ENCODE data around the gene CFAP73. TPM values are rescaled to one million over a fixed set of nuclear protein-coding genes. Genes with fewer than 3 reads are reported as not detected.

CFAP73 gene
- polyA plus RNA-seq, 3 donors, result 0.14 TPM; not detected in 2

GRCh38 chr12:113167868-113168267 is 18.3 kb downstream of the CFAP73 start:
- Mint-ChIP-seq H3K27ac (peak overlapping the region in 1 of 7 donors; percentile 18), H3K27me3 (ENCODE audit: low read depth in 3 of 3) (no peaks in the 10 kb centered on the region), H3K9me3 (no peaks in the 10 kb centered on the region), H3K4me3 (no peak overlapping the region), H3K36me3 (peaks cover 89 to 100% of the 10 kb centered on the region in 2 donors), H3K4me1 (no peaks in the 10 kb centered on the region)
- Histone ChIP-seq H3K36me3 (replicated peaks in 1 of 2; ENCODE audit: control insufficient read depth in 1 of 2, insufficient read depth in 2 of 2, low read length in 2 of 2) (peaks cover 94 to 100% of the 10 kb centered on the region in 2 donors), H3K4me1 (ENCODE audit: control insufficient read depth in 1 of 2, insufficient read depth in 2 of 2, low read length in 2 of 2) (no peaks in the 10 kb centered on the region), H3K9me3 (replicated peaks in 1 of 2; ENCODE audit: control insufficient read depth in 1 of 2, insufficient read depth in 1 of 2, low read length in 2 of 2) (no peaks in the 10 kb centered on the region), H2AFZ (ENCODE audit: insufficient read depth, low read depth, low read length, poor library complexity, severe bottlenecking) (no peak overlapping the region), H3K4me2 (replicated peaks; ENCODE audit: extremely low read depth, low read length, poor library complexity, severe bottlenecking) (no peak overlapping the region), H3K4me3 (replicated peaks in 1 of 3; ENCODE audit: low read depth in 2 of 3, low read length in 3 of 3) (no peak overlapping the region), H3K79me2 (ENCODE audit: insufficient read depth, low read length) (no peaks in the 10 kb centered on the region), H3K27me3 (ENCODE audit: control insufficient read depth in 2 of 2, insufficient read depth in 2 of 2, low read length in 2 of 2) (no peaks in the 10 kb centered on the region), H4K20me1 (ENCODE audit: insufficient read depth, low read length) (no peaks in the 10 kb centered on the region), H3K27ac (ENCODE audit: low read depth in 1 of 2, low read length in 2 of 2) (no peak overlapping the region), H3K9ac (ENCODE audit: insufficient read depth, low read length, poor library complexity, severe bottlenecking) (no peak overlapping the region)
- no peak for DNase-seq
- intact Hi-C loops (cut with micrococcal nuclease), result no loop called here
- 96% methylated on average over 10 of the region's 10 CpGs for WGBS (ENCODE audit: insufficient coverage)
- no peak for TF ChIP-seq CTCF (IDR thresholded peaks at IDR 0.05)

- H4K20me1 ChIP-seq (ENCODE audit: insufficient read depth, low read length), result no peaks in the 10 kb centered on the region
These were observed 20.2 kb downstream of the CFAP73 start for GRCh38 chr12:113169697-113170096.

More at GRCh38 chr12:113169697-113170096, 20.2 kb downstream of the CFAP73 start:
- peaks cover 86 to 98% of the 10 kb centered on the region in 2 donors for H3K36me3 Mint-ChIP-seq
- no peak overlapping the region for H3K9ac ChIP-seq (ENCODE audit: insufficient read depth, low read length, poor library complexity, severe bottlenecking)
- DNase-seq, result no peak
- peaks cover 95 to 100% of the 10 kb centered on the region in 2 donors for H3K36me3 ChIP-seq (replicated peaks in 1 of 2; ENCODE audit: control insufficient read depth in 1 of 2, insufficient read depth in 2 of 2, low read length in 2 of 2)
- TF ChIP-seq CTCF (IDR thresholded peaks at IDR 0.05), result no peak
- H3K4me3 Mint-ChIP-seq, result no peak overlapping the region
- peaks cover 0 to 2% (median 0%) of the 10 kb centered on the region in 3 donors for H3K27me3 Mint-ChIP-seq (ENCODE audit: low read depth in 3 of 3)
- peak overlapping the region in 2 of 7 donors; percentile 7 to 73 for H3K27ac Mint-ChIP-seq
- H3K4me1 Mint-ChIP-seq, result no peaks in the 10 kb centered on the region
- H3K9me3 ChIP-seq (replicated peaks in 1 of 2; ENCODE audit: control insufficient read depth in 1 of 2, insufficient read depth in 1 of 2, low read length in 2 of 2), result no peaks in the 10 kb centered on the region
- H3K9me3 Mint-ChIP-seq, result no peaks in the 10 kb centered on the region
- H3K4me1 ChIP-seq (ENCODE audit: control insufficient read depth in 1 of 2, insufficient read depth in 2 of 2, low read length in 2 of 2), result no peaks in the 10 kb centered on the region
- 98% methylated on average over 13 of the region's 13 CpGs for WGBS (ENCODE audit: insufficient coverage)
- H3K79me2 ChIP-seq (ENCODE audit: insufficient read depth, low read length), result no peaks in the 10 kb centered on the region
- H3K27ac ChIP-seq (ENCODE audit: low read depth in 1 of 2, low read length in 2 of 2), result no peak overlapping the region
- no peak overlapping the region for H3K4me3 ChIP-seq (replicated peaks in 1 of 3; ENCODE audit: low read depth in 2 of 3, low read length in 3 of 3)
- no peak overlapping the region for H3K4me2 ChIP-seq (replicated peaks; ENCODE audit: extremely low read depth, low read length, poor library complexity, severe bottlenecking)
- intact Hi-C loops (cut with micrococcal nuclease), result loop anchor here in 1 of 2 donors (5.0 kb wide), 1 partner anchor 177 kb away; no protein-coding TSS in a partner anchor
- no peaks in the 10 kb centered on the region for H3K27me3 ChIP-seq (ENCODE audit: control insufficient read depth in 2 of 2, insufficient read depth in 2 of 2, low read length in 2 of 2)
- H2AFZ ChIP-seq (ENCODE audit: insufficient read depth, low read depth, low read length, poor library complexity, severe bottlenecking), result no peak overlapping the region

All from CD14-positive monocyte (primary cell).